GM23338 (cell line): ENCODE data around the gene SLC22A25. TPM values are rescaled to one million over a fixed set of nuclear protein-coding genes. Genes with fewer than 3 reads are reported as not detected.

Experiments used
- ATAC-seq: fragments of 200-7000 bp; cut with Tn5 transposase; 3 replicates; pipeline ENCODE4 v1.9.1; 2020
- DNase-seq: peaks from one replicate; pipeline ENCODE4 v3.0.0-alpha.2; 2015; ENCODE audit warnings: low spot score
- H2AFZ ChIP-seq: fragments of 200-600 bp; sonication (generic); 2 replicates; pipeline ENCODE4 v1.8.0; 2016; ENCODE audit warnings: antibody characterized with exemption, mild to moderate bottlenecking, moderate library complexity
- H3F3A ChIP-seq: fragments of 200-600 bp; sonication (generic); replicated peaks from 2 replicates; pipeline ENCODE4 v1.8.0; 2017; ENCODE audit warnings: antibody characterized with exemption, mixed run types, low read depth
- H3K27ac ChIP-seq: fragments of 200-600 bp; sonication (generic); 2 replicates; pipeline ENCODE4 v1.6.1; 2016; ENCODE audit warnings: low read depth
- H3K27me3 ChIP-seq: fragments of 200-600 bp; sonication (generic); 2 replicates; pipeline ENCODE4 v1.8.0; 2016; ENCODE audit warnings: mild to moderate bottlenecking, mixed run types, moderate library complexity; ENCODE audit not compliant: insufficient read depth
- H3K36me3 ChIP-seq: fragments of 200-600 bp; sonication (generic); 2 replicates; pipeline ENCODE4 v1.8.0; 2016; ENCODE audit warnings: mild to moderate bottlenecking; ENCODE audit not compliant: insufficient read depth
- H3K4me1 ChIP-seq: fragments of 200-600 bp; sonication (generic); 2 replicates; pipeline ENCODE4 v1.8.0; 2016; ENCODE audit warnings: mild to moderate bottlenecking, moderate library complexity; ENCODE audit not compliant: insufficient read depth
- H3K4me2 ChIP-seq: fragments of 200-600 bp; sonication (generic); 2 replicates; pipeline ENCODE4 v1.7.1; 2017; ENCODE audit warnings: mixed run types
- H3K4me3 ChIP-seq: fragments of 200-600 bp; sonication (generic); 2 replicates; pipeline ENCODE4 v1.6.1; 2016; ENCODE audit warnings: mixed run types
- H3K79me2 ChIP-seq: fragments of 200-600 bp; sonication (generic); replicated peaks from 2 replicates; pipeline ENCODE4 v1.8.0; 2017; ENCODE audit warnings: mild to moderate bottlenecking; ENCODE audit not compliant: insufficient read depth
- H3K9me2 ChIP-seq: fragments of 200-600 bp; sonication (generic); 2 replicates; pipeline ENCODE4 v1.8.0; 2017; ENCODE audit not compliant: insufficient read depth
- H4K20me1 ChIP-seq: fragments of 200-600 bp; sonication (generic); replicated peaks from 2 replicates; pipeline ENCODE4 v1.8.0; 2017; ENCODE audit warnings: mild to moderate bottlenecking; ENCODE audit not compliant: insufficient read depth
- H3K27ac Mint-ChIP-seq: 2 replicates; pipeline ENCODE4 v1.8.0; 2020; ENCODE audit warnings: inconsistent platforms, mild to moderate bottlenecking, moderate library complexity, mixed read lengths
- H3K27me3 Mint-ChIP-seq: 3 replicates; pipeline ENCODE4 v1.8.0; 2022; ENCODE audit warnings: low read depth, mild to moderate bottlenecking, moderate library complexity, mixed read lengths, inconsistent platforms; ENCODE audit not compliant: insufficient read depth, poor library complexity
- H3K36me3 Mint-ChIP-seq: 3 replicates; pipeline ENCODE4 v1.8.0; 2021; ENCODE audit warnings: low read depth, mild to moderate bottlenecking, inconsistent platforms, moderate library complexity, mixed read lengths
- H3K4me1 Mint-ChIP-seq: 3 replicates; pipeline ENCODE4 v1.8.0; 2020; ENCODE audit warnings: mild to moderate bottlenecking, inconsistent platforms, mixed read lengths
- H3K4me3 Mint-ChIP-seq: 3 replicates; pipeline ENCODE4 v1.8.0; 2021; ENCODE audit warnings: moderate library complexity, mild to moderate bottlenecking, inconsistent platforms, mixed read lengths
- H3K9me3 Mint-ChIP-seq: 3 replicates; pipeline ENCODE4 v1.8.0; 2020; ENCODE audit warnings: moderate library complexity, mild to moderate bottlenecking, inconsistent platforms, mixed read lengths
- CREB1 ChIP-seq: fragments of 250-450 bp; sonication (Bioruptor Pico); IDR thresholded peaks from 2 replicates; pipeline ENCODE4 v1.5.0; 2020; ENCODE audit warnings: low read depth, mild to moderate bottlenecking, moderate library complexity
- EZH2 ChIP-seq: fragments of 200-600 bp; sonication (generic); IDR thresholded peaks from one replicate; pipeline ENCODE4 v1.8.0; 2017; ENCODE audit warnings: antibody characterized with exemption, mild to moderate bottlenecking, low read depth; ENCODE audit not compliant: unreplicated experiment
- JUNB ChIP-seq: IDR thresholded peaks from one replicate; pipeline ENCODE4 v1.6.1; 2016; ENCODE audit warnings: antibody characterized with exemption; ENCODE audit not compliant: unreplicated experiment
- NANOG ChIP-seq: IDR thresholded peaks from 2 replicates; pipeline ENCODE4 v1.6.1; 2016; ENCODE audit warnings: antibody characterized with exemption, borderline replicate concordance
- POLR2AphosphoS5 ChIP-seq: IDR thresholded peaks from 2 replicates; pipeline ENCODE4 v1.6.1; 2016; ENCODE audit warnings: antibody characterized with exemption, low read depth
- STAT1 ChIP-seq: IDR thresholded peaks from one replicate; pipeline ENCODE4 v1.6.1; 2016; ENCODE audit warnings: antibody characterized with exemption; ENCODE audit not compliant: unreplicated experiment
- ZNF114 ChIP-seq: fragments of 250-450 bp; sonication (Bioruptor Pico); IDR thresholded peaks from 2 replicates; pipeline ENCODE4 v1.5.0; 2020; ENCODE audit warnings: mild to moderate bottlenecking, moderate library complexity
- ZNF331 ChIP-seq: fragments of 250-450 bp; sonication (Bioruptor Pico); IDR thresholded peaks from 2 replicates; pipeline ENCODE4 v1.5.0; 2020; ENCODE audit warnings: low read depth, mild to moderate bottlenecking, moderate library complexity
- polyA plus RNA-seq: library from polyadenylated mRNA; unstranded; fragments of >200 nt; fragmentation: Nextera tagmentation; extraction: Ambion mirVana; gene quantifications from 2 replicates; pipeline ENCODE4 v1.2.1, GENCODE V29; 2016
- total RNA-seq: library from RNA; depleted of rRNA; stranded (reverse); fragments of >200 nt; shearing (Covaris generic); gene quantifications from 2 replicates; pipeline ENCODE4 v1.2.3, GENCODE V29; 2014
- TF ChIP-seq, protein P1 (sequence below), 2 experiments: fragments of 200-600 bp in 1 of 2; sonication (generic) in 1 of 2; conservative IDR thresholded peaks; 2 replicates each; pipeline versions ENCODE4 v1.5.1 to v1.6.1; 2016 to 2017; ENCODE audit warnings: antibody characterized with exemption in 2 of 2, low read depth in 2 of 2, mild to moderate bottlenecking in 2 of 2, moderate library complexity in 1 of 2
- TF ChIP-seq, protein P2 (sequence below): IDR thresholded peaks from 2 replicates; pipeline ENCODE4 v1.6.1; 2016; ENCODE audit warnings: antibody characterized with exemption

SLC22A25 gene
- total and polyA plus RNA-seq, 2 experiments from 2014 or later: not detected

- Histone ChIP-seq H3K4me3 (no peak overlapping the region), H3K4me2 (no peak overlapping the region), H2AFZ (peak overlapping the region; percentile 57; the same call in 1 of the 2 replicates), H3K79me2 (no peaks in the 10 kb centered on the region), H4K20me1 (no peaks in the 10 kb centered on the region), H3K4me1 (no peaks in the 10 kb centered on the region), H3K27ac (no peak overlapping the region), H3K27me3 (no peaks in the 10 kb centered on the region), H3F3A (no peaks in the 10 kb centered on the region), H3K9me2 (0 out of 2 replicates have a peak, but pooled peaks cover 6% of the 10 kb centered on the region), H3K36me3 (no peaks in the 10 kb centered on the region)
- H3K36me3 Mint-ChIP-seq: no peaks in the 10 kb centered on the region
- H3K4me3 Mint-ChIP-seq: no peak overlapping the region
- ATAC-seq (peak; percentile 90), DNase-seq (peak; percentile 65)
- TF ChIP-seq, protein P1, sequence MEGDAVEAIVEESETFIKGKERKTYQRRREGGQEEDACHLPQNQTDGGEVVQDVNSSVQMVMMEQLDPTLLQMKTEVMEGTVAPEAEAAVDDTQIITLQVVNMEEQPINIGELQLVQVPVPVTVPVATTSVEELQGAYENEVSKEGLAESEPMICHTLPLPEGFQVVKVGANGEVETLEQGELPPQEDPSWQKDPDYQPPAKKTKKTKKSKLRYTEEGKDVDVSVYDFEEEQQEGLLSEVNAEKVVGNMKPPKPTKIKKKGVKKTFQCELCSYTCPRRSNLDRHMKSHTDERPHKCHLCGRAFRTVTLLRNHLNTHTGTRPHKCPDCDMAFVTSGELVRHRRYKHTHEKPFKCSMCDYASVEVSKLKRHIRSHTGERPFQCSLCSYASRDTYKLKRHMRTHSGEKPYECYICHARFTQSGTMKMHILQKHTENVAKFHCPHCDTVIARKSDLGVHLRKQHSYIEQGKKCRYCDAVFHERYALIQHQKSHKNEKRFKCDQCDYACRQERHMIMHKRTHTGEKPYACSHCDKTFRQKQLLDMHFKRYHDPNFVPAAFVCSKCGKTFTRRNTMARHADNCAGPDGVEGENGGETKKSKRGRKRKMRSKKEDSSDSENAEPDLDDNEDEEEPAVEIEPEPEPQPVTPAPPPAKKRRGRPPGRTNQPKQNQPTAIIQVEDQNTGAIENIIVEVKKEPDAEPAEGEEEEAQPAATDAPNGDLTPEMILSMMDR (conservative IDR thresholded peaks at IDR 0.05; ENCODE audit: low read depth in 2 of 2): peak; percentile 59 to 76
- TF ChIP-seq EZH2: no peak
- H3K4me1 Mint-ChIP-seq: no peaks in the 10 kb centered on the region
- no peak overlapping the region for H3K27ac Mint-ChIP-seq
- H3K9me3 Mint-ChIP-seq: no peaks in the 10 kb centered on the region
- peaks cover 4% of the 10 kb centered on the region for H3K27me3 Mint-ChIP-seq
These were observed 34.0 kb upstream of the SLC22A25 start for GRCh38 chr11:63277345-63277943.

DNA sequence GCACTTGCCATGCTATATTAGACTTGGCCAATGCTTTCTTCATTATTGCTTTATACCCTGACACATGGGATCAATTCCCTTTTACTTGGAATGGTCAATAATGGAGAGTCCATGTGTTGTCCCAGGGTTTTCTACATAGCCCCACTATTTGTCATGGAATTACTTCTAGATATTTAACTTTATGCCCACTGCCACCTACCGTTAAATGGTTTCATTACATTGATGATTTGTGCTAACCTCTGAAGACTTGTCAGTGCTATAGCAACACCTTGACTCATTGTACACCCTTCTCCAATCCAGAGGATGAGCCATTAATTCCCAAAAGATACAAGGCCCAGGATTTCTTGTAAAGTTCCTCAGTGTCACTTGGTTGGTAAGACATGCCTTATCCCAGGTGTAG, 31.4 kb upstream of the SLC22A25 start:
- no peaks in the 10 kb centered on the region for H3K4me1 Mint-ChIP-seq
- no peaks in the 10 kb centered on the region for H3K9me3 Mint-ChIP-seq
- no peaks in the 10 kb centered on the region for H3K36me3 Mint-ChIP-seq
- Histone ChIP-seq H3K4me2 (no peak overlapping the region), H2AFZ (no peak overlapping the region), H3K27me3 (no peaks in the 10 kb centered on the region), H3K79me2 (no peaks in the 10 kb centered on the region), H3K36me3 (no peaks in the 10 kb centered on the region), H4K20me1 (no peaks in the 10 kb centered on the region), H3K27ac (no peak overlapping the region), H3F3A (no peaks in the 10 kb centered on the region), H3K4me3 (no peak overlapping the region), H3K4me1 (no peaks in the 10 kb centered on the region), H3K9me2 (0 out of 2 replicates have a peak, but pooled peaks cover 11% of the 10 kb centered on the region)
- ATAC-seq: no peak
- DNase-seq: peak; percentile 9
- peaks cover 4% of the 10 kb centered on the region for H3K27me3 Mint-ChIP-seq
- H3K27ac Mint-ChIP-seq: no peak overlapping the region
- TF ChIP-seq, protein P1 (conservative IDR thresholded peaks at IDR 0.05; ENCODE audit: low read depth in 2 of 2): 0 out of 4 replicates have a peak, but pooled peaks have one; percentile 19 to 23
- TF ChIP-seq ZNF331 (CRISPR knock-in tag): no peak
- H3K4me3 Mint-ChIP-seq: no peak overlapping the region

DNA sequence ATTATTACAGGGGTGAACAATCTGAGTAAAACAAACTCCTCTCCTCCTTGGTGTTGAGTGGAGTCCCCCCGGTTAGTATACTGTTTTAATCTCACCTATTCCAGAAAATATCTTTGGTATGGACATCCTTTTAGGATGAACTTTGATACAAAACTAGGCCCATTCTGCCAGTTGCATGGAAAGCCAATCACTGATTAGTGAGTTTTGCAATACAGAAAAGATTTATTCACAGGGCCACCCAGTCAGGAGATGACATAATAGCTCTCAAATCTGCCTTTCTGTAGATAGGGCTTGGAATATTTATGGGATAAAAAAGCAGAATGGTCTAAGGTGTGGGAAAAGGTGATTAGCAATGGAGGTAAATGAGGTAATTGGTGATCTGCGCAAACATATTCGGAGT, 30.3 kb upstream of the SLC22A25 start:
- H2AFZ ChIP-seq: no peak overlapping the region
- no peaks in the 10 kb centered on the region for H3K9me3 Mint-ChIP-seq
- TF ChIP-seq ZNF114 (CRISPR knock-in tag): no peak
- TF ChIP-seq, protein P2, sequence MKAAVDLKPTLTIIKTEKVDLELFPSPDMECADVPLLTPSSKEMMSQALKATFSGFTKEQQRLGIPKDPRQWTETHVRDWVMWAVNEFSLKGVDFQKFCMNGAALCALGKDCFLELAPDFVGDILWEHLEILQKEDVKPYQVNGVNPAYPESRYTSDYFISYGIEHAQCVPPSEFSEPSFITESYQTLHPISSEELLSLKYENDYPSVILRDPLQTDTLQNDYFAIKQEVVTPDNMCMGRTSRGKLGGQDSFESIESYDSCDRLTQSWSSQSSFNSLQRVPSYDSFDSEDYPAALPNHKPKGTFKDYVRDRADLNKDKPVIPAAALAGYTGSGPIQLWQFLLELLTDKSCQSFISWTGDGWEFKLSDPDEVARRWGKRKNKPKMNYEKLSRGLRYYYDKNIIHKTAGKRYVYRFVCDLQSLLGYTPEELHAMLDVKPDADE: no peak
- no peak for TF ChIP-seq JUNB
- TF ChIP-seq ZNF331 (CRISPR knock-in tag): no peak
- TF ChIP-seq STAT1: no peak
- no peak for TF ChIP-seq EZH2
- TF ChIP-seq, protein P1 (conservative IDR thresholded peaks at IDR 0.05; ENCODE audit: low read depth in 2 of 2): no peak
- TF ChIP-seq NANOG: no peak
- no peak for TF ChIP-seq POLR2AphosphoS5
- TF ChIP-seq CREB1 (CRISPR knock-in tag): no peak

More for the DNA sequence above, 30.3 kb upstream of the SLC22A25 start:
- DNase-seq: no peak
- Histone ChIP-seq H3K27ac (no peak overlapping the region), H4K20me1 (no peaks in the 10 kb centered on the region), H3K4me3 (no peak overlapping the region), H3K36me3 (no peaks in the 10 kb centered on the region), H3K4me1 (no peaks in the 10 kb centered on the region), H3K9me2 (0 out of 2 replicates have a peak, but pooled peaks cover 11% of the 10 kb centered on the region), H3K4me2 (no peak overlapping the region), H3K27me3 (no peaks in the 10 kb centered on the region), H3F3A (no peaks in the 10 kb centered on the region), H3K79me2 (no peaks in the 10 kb centered on the region)
- ATAC-seq: no peak
- Mint-ChIP-seq H3K4me1 (no peaks in the 10 kb centered on the region), H3K27me3 (peaks cover 1% of the 10 kb centered on the region), H3K27ac (no peak overlapping the region), H3K4me3 (no peak overlapping the region), H3K36me3 (no peaks in the 10 kb centered on the region)
